HG03139 (cell line): ENCODE results near the gene ATP1A3.
"Not testable (repeated sequence)": the region's sequence is repeated elsewhere in the genome, so short reads cannot be mapped to it uniquely, and the experiment has no call there.

Source experiments
- ATAC-seq: cut with Tn5 transposase; IDR thresholded peaks from one replicate; pipeline ENCODE4 v1.9.1; 2021; ENCODE audit not compliant: unreplicated experiment

Gene ATP1A3

GRCh38 chr19:41955521-41955920, 38.5 kb downstream of the ATP1A3 start:
- no peak for ATAC-seq

DNA sequence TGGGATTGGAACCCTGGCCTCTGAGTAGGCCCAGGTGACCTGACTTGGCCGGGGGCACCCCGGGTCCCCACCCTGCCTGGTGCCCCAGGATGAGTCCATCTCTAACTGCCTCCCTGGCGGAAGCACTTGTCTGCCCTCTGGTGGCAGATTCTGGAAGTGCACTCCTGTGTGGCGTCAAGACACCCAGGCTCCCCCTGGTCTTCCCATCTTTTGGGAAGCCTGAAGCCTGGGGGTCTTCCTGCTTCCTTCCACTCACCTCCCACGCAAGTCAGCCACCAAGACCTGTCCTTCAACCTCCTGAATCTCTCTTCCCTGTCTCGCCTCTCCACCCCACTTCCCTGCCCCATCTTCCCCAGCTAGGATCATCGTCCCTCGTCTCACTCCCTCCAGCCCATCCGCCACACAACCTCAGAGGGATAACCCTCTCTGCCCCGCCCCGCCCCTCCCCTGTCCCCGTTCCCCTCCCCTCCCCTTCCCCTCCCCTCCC, 42.3 kb downstream of the ATP1A3 start:
- no peak for ATAC-seq

- no peak for ATAC-seq
Measured at GRCh38 chr19:41947091-41947490, 46.9 kb downstream of the ATP1A3 start.

DNA sequence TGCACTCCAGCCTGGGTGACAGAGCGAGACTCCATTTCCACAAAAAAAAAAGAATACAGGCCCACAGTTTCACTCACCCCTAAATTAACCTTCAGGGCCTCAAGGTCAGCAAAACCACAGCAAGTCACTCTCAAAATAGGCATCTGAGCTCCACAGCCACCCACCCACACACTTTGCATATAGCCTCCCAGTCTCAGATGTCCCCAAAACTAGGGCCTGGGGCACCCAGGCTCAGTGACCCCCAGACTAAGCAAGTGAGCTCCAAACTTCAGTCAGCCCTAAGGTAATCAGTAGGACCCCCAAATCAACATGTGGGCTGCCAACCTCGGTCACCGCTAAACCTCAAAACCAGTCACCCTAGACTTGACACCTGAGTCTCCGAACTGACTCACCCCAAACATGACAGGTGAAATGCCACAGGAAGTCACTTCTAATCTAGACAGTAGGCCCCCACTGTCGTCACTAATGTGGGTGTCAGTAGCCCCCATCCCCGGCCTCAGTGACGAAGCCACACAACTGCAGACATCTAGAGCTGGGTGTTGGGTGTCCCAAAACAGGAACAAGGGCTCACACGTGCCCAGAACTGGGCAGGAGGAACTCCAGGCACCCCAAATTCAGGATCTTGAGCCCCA, 48.8 kb downstream of the ATP1A3 start:
- ATAC-seq = peak; percentile 72

GRCh38 chr19:41944336-41944735, 49.7 kb downstream of the ATP1A3 start:
- no peak for ATAC-seq

DNA sequence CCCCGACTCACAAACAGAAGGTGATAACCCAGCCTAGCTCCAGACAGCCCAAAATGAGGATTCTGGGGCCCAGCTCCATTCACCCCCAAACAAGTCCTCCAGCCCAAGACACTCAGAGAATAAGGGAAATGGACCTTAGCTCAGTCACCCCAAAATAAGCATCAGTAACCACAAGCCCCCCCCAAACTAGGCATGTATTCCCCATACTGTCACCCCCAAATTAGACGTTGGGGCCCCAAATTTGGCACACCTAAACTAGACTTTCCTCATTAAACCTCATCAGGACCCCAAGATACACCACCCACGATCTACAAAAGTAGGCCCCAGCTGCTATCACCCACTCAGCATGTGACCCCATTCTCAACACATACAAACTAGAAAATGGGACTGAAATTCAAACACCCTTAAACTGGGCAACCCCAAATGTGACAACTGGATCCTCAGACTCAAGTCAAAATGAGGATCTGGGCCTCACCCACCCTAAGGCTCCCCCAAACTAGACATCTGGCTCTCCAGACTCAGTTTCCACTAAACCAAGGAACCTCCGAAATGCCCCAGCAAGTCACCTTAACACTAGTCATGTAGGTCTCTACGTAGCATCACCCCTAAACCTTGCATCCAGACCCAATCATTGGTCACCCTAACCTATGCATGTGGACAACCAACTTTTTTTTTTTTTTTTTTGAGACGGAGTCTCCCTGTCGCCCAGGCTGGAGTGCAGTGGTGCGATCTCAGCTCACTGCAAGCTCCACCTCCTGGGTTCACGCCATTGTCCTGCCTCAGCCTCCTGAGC, 52.4 kb downstream of the ATP1A3 start:
- no peak for ATAC-seq

DNA sequence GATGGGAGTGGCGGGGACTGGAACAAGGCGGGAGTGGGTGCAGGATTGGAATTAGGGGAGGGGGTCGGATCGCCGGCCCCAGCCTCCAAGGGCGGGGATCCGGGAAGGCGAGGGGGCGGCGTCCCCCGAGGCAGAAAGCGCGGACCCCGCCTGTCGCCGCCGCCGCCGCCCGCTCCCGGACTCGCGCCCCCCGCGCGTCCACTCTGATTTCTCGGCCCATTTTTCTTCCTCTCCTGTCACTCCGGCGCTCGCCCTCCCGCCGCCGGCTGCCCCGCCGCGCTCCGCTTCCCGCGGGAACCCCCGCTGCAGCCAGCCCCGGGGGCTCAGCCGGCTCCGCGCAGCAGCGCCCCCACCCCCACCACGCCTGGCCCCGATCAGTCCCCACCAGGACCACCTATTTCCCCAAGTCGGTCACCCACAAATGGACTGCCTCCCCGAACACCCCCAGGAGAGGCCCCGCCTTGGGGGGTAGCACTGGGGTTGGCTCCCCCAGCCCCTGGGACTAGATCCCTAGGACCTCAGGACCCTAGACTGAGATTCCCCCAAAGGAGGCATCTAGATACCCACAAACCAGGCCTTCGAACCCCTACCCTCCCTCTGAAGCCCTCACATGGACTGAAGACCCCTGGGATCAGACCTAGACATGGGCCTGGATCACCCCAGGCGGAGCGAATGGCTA, 53.2 kb downstream of the ATP1A3 start:
- no peak for ATAC-seq

DNA sequence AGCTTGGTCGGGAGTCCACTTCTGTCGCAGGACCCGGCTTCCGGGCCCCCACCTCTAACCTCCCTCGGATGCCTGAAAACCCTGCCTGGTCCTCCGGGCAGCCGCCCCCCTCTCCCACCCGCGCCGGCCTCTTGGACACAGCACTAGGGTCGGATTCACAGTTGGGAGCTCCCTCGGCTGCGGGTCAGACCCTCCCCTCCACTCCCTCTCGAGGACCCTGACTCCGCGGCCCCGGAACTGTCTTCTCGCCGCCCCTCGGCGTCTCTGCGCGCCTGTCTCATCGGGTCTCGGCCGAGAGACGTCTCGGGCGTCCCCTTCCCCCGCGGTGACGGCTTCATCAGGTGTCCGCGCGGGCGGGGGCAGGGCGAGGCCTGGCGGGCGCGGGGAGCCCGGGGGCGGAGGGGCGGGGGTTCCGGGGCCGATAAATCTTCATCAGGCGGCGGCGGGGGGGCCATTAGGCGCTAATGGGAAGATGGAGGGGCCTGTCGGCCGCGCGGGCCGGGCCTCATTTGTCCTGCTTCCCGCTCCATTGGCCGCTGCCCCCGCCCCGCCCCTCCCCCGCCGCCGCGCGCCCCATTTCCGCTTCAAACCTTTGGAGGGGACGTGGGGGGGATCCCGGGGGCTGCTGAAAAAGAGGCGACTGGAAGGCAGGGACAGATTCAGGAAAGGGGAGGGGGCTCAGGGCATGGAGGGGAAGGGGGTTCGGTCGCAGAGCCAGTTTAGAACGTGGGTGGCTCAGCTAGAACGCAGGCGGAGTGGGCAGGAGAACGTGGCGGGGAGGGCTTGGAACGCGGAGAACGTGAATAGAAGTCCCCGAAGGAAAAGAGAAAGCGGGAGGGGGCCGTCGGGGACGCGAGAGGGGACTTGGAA, 53.9 kb downstream of the ATP1A3 start:
- ATAC-seq = no peak

- not testable (repeated sequence) for ATAC-seq
Measured at GRCh38 chr19:41939209-41939608, 54.8 kb downstream of the ATP1A3 start.

DNA sequence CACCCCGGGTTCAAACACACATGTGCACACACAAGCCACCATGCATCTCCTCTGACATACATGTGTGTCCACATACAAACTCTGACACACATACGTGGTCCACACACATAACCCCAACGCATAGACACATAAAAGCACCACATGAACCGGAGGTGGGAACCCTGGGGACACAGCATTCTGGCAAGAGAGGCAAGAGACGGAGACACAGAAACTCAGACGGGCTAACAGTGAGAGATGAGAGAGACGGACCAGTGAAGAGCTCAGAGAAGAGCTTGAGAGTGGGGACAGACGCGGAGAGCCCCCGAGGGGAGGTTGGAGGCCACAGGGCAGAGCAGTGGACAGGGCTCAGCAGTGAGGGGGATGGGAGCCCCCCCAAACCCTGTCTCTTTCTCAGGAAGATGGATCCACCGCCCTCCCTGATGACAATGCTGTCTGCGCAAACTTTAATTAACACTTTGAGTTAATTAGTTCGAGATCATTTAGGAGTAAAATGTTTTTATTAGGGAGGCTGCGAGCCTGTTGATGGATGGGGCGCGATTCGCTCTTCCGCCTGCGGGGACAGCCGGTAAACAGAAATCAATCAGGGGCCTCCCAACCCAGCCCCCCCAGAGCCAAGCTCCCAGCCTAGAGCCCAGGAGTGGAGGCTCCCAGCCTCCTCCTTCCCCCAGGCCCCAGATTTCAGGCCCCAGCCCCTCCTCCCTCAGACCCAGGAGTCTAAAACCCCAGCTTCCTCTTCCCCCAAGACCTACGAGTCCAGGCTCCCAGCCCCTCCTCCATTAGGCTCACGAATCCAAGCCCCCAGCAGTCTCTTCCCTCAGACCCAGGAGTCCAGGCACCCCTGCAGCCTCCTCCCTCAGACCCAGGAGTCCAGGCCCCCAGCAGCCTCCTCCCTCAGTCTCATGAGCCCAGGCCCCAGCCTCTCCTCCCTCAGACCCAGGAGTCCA, 56.2 kb downstream of the ATP1A3 start:
- no peak for ATAC-seq

GRCh38 chr19:41936961-41937360, 57.1 kb downstream of the ATP1A3 start:
- no peak for ATAC-seq

GRCh38 chr19:41936416-41936850, 57.6 kb downstream of the ATP1A3 start:
- ATAC-seq = no peak

- no peak for ATAC-seq
Measured at GRCh38 chr19:41935760-41936415, 58.1 kb downstream of the ATP1A3 start.

GRCh38 chr19:41934849-41935374, 59.1 kb downstream of the ATP1A3 start:
- ATAC-seq = no peak

- no peak for ATAC-seq
Measured at GRCh38 chr19:41933693-41934426, 60.2 kb downstream of the ATP1A3 start.

- ATAC-seq = no peak
Measured at GRCh38 chr19:41932720-41933332, 61.2 kb downstream of the ATP1A3 start.

- ATAC-seq = no peak
Measured at GRCh38 chr19:41932259-41932719, 61.7 kb downstream of the ATP1A3 start.
